GM06990 (cell line): ENCODE data around the gene NXPH4.

Source experiments
- DNase-seq: peaks from one replicate; pipeline ENCODE4 v3.0.0-alpha.2; 2011; ENCODE audit not compliant: insufficient read length; ENCODE audit errors: extremely low read depth
- H3K27me3 ChIP-seq: replicated peaks from 2 replicates; pipeline ENCODE4 v1.6.0; 2011; ENCODE audit warnings: low read length; ENCODE audit not compliant: control insufficient read depth, insufficient read depth
- H3K36me3 ChIP-seq: 2 replicates; pipeline ENCODE4 v1.5.1; 2011; ENCODE audit warnings: low read length; ENCODE audit not compliant: control insufficient read depth, insufficient read depth
- H3K4me3 ChIP-seq: replicated peaks from 2 replicates; pipeline ENCODE4 v1.5.1; 2011; ENCODE audit warnings: low read depth, mild to moderate bottlenecking, control low read depth, low read length
- TF ChIP-seq, protein P1 (sequence below): IDR thresholded peaks from 2 replicates; pipeline ENCODE4 v1.5.1; 2011; ENCODE audit warnings: low read length, control low read depth, mild to moderate bottlenecking, inconsistent platforms; ENCODE audit not compliant: insufficient read depth, poor library complexity, severe bottlenecking

NXPH4 gene

DNA sequence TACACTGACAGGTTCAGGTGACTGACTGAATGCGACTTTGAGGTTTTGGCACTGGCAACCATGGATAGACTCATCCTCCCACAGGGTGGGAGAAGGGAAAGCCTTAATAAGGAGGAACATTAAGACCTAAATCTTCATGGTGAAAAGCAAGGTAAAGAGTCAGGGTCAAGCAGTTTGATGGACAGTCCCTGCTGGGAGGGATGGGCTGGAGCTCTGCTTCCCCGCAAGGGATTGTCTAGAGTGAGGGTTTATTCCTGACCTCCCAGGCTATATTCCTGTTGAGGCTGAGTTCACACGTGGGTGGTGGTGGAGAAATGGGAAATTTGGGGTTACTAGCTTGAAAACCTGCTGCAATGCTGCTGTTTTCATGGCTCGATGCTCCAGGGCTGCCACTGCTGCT lies 43.8 kb downstream of the NXPH4 start:
- no peaks in the 10 kb centered on the region for H3K27me3 ChIP-seq
- H3K36me3 ChIP-seq, result peaks cover 19% of the 10 kb centered on the region
- TF ChIP-seq, protein P1, sequence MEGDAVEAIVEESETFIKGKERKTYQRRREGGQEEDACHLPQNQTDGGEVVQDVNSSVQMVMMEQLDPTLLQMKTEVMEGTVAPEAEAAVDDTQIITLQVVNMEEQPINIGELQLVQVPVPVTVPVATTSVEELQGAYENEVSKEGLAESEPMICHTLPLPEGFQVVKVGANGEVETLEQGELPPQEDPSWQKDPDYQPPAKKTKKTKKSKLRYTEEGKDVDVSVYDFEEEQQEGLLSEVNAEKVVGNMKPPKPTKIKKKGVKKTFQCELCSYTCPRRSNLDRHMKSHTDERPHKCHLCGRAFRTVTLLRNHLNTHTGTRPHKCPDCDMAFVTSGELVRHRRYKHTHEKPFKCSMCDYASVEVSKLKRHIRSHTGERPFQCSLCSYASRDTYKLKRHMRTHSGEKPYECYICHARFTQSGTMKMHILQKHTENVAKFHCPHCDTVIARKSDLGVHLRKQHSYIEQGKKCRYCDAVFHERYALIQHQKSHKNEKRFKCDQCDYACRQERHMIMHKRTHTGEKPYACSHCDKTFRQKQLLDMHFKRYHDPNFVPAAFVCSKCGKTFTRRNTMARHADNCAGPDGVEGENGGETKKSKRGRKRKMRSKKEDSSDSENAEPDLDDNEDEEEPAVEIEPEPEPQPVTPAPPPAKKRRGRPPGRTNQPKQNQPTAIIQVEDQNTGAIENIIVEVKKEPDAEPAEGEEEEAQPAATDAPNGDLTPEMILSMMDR, result no peak
- H3K4me3 ChIP-seq, result no peak overlapping the region
- no peak for DNase-seq

DNA sequence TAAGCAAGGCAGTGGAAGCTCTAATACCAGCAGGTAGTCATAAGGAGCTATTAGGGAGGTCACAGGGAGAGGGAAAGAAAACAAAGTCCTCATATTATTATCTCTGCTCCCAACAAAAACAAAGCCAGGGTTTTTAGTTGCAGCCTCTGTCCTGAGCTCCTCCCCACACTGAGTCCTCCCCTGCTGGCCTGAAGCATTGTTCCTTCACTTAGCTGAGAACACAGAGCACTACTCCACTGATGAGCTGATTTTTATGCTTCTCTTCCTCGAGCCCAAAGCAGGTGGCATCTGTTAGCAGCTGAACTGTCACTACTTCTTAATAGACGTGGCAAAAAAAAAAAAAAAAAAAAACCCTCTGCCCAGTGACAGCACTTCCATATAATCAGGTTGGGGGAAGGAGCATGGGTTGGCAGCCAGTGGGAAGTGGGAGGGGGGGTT lies 44.9 kb downstream of the NXPH4 start:
- H3K27me3 ChIP-seq, result no peaks in the 10 kb centered on the region
- H3K36me3 ChIP-seq, result peaks cover 16% of the 10 kb centered on the region
- DNase-seq, result no peak
- H3K4me3 ChIP-seq, result no peak overlapping the region
- TF ChIP-seq, protein P1, result no peak

DNA sequence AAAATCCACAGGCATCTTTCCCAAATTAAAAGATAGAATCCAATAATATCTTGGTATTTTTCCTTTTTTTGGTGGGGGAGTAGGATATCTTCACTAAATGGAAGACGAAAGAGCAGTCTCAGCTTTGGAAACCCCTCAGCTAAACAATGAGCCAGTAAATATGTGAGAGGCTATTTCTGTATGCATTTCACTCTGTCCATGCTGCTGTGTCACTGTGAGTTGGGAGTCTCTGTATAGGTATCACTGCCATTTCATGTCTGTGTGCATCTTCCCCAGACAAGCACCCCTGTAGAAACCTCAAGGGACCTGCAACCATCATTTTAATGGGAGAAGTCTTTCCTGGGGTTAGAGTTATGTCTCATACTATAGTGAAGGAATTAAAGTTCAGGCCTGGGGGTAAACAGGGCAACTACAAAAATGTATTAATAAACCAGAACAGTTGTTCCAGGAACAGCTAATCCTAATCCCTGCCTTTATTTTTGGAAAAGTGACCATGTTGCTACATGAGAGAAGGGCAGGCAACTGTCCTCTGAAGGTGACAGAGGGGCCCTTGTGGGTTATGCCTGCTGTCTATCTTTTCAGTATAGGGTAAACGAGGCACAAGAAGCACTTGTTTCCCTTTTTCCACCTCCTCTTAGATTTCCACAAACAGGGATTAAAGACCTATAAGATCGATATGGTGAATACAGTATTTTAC lies 45.7 kb downstream of the NXPH4 start:
- peaks cover 19% of the 10 kb centered on the region for H3K36me3 ChIP-seq
- no peak for DNase-seq
- TF ChIP-seq, protein P1, result no peak
- H3K27me3 ChIP-seq, result no peaks in the 10 kb centered on the region
- no peak overlapping the region for H3K4me3 ChIP-seq

DNA sequence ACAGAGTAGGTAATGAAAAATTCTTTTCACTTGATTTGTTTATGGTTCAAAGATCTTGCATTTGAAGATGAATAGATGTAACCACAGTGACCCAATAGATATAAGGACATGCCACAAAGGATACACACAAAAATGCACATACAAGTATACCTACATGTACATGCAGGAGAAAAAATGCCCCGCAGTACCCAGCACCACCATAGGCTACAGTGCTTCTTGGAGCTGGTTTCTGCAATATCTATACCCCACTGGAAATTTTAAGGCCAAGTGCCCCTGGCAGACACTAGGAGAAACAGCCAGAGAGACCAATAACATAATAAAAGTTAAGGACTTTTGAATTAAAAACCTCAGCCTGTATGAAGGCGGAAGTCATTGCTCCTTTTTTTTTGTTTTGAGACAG lies 46.5 kb downstream of the NXPH4 start:
- H3K36me3 ChIP-seq, result peaks cover 17% of the 10 kb centered on the region
- H3K4me3 ChIP-seq, result no peak overlapping the region
- no peak for DNase-seq
- TF ChIP-seq, protein P1, result no peak
- H3K27me3 ChIP-seq, result no peaks in the 10 kb centered on the region

DNA sequence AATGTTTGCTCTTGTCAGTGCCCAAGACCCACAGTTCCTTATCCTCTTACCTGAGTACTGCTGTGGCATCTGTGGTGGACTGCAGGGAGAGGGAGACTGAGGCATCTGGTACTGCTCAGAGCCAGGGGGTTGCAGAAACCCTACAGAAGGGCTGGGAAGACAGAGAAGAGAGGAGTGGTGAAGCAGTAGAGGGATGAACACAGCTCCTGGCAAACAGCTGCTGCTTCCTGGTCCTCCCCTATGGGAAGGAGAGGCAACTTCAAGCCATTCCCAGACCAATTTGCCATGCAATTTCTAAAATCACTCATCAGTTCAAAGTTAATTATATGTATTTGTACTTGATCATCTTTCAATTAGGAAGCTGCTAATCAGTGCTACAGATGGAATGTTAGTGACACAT lies 50.1 kb downstream of the NXPH4 start:
- Histone ChIP-seq H3K4me3 (no peak overlapping the region), H3K36me3 (peaks cover 12% of the 10 kb centered on the region), H3K27me3 (no peaks in the 10 kb centered on the region)
- DNase-seq, result no peak
- TF ChIP-seq, protein P1, result no peak

DNA sequence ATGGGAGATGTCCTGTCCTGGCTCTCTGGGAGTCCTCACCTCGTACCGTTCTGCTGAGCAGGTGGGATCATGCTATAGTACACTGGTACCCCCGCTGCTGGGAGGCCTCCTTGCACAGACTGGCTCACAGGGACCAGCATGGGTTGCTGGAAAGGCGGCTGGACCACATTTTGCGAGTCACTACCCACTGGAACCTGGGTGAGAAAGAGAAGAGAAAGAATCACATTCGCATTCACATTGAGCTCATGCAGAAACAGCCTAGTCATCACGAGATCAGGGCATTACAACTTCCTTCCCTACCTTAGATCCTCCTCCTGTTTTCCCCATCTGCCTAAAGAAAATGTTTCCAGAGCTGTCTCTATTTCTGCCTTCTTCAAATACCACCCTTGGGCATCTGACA lies 51.7 kb downstream of the NXPH4 start:
- no peaks in the 10 kb centered on the region for H3K27me3 ChIP-seq
- TF ChIP-seq, protein P1, result no peak
- DNase-seq, result no peak
- H3K36me3 ChIP-seq, result peaks cover 17% of the 10 kb centered on the region
- H3K4me3 ChIP-seq, result no peak overlapping the region
